HG02610 (cell line): ENCODE results near the gene PIERCE2.
"Not testable (repeated sequence)": the region's sequence is repeated elsewhere in the genome, so short reads cannot be mapped to it uniquely, and the experiment has no call there.

ENCODE experiments used
- ATAC-seq: cut with Tn5 transposase; IDR thresholded peaks from one replicate; pipeline ENCODE4 v1.9.1; 2021; ENCODE audit warnings: mild to moderate bottlenecking, moderate library complexity; ENCODE audit not compliant: unreplicated experiment

The PIERCE2 gene

DNA sequence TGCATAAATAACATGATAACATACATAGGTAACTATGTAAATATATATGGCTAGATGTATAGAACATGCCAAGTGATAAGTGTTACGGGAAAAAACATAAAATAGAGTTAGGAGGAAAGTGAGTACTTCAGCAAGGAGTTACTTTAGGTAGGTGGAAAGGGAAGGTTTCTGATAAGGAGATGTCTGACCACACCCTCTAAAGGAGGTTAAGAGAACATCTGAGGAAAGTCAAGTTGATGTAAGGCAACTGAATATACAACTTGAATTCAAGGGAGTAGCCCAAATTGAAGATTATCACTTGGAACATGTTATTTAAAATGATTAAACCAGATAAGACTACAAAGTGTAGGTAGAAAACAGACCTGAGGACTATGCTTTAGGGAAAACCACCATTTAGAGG, 13.8 kb downstream of the PIERCE2 start:
- ATAC-seq = no peak

DNA sequence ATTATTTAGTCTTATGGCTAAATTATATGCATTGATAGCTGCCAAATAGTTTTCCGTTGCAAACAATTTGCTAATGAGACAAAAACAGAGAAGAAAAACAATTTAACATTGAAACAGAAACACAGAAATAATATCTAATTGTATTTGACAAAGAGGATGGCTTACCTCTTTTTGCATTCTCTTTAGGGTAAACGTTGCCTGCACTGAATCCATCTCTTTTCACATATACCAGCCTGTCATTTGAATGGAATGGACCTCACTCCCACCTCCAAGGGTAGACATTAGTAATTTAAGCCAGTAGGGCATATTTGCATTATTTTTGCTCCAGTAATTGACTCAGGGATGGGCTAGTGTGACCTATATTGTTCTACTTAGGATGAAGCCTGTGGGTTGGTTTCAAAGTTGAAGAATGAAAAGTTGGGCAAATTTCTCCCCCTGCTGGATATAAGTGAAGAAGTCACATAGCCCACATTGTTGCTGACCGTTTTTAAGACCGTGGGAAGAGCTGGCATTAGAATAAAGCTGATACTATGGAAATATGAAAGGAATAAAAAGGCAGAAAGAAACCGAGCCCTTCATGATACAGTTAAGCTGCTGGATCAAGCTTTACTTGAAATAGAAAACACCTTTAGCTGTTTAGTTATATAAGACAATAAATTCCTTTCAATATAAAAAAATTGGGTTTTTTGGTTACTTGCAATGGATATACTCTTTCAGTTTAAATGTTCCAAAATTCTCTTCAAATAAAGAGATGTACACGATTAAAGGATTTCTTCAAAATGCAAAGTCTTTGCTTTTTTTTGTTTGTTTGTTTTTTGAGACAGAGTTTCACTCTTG, 26.9 kb downstream of the PIERCE2 start:
- ATAC-seq = peak; percentile 68

DNA sequence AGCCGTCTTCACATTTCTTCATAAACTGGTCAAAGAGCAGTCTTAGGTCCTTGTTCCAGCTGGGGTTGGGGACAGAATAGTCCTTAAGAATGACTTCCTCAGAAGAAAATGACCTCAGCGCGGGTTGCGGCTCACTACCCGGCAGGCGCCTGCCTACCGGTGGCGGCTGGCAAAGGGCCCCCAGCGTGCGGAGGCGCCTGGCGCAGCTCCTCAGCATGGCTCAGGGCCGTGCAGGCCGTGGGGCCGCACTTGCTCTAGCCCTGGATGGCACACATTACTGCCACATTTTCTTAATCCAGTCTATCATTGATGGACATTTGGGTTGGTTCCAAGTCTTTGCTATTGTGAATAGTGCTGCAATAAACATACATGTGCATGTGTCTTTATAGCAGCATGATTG, 34.8 kb downstream of the PIERCE2 start:
- ATAC-seq = not testable (repeated sequence)

DNA sequence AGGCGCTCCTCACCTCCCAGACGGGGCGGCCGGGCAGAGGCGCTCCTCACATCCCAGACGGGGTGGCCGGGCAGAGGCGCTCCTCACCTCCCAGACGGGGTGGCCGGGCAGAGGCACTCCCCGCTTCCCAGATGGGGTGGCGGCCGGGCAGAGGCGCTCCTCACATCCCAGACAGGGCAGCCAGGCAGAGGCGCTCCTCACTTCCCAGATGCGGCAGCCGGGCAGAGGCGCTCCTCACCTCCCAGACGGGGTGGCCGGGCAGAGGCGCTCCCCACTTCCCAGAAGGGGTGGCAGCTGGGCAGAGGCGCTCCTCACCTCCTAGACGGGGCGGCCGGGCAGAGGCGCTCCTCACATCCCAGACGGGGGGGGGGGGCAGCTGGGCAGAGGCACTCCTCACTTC, 37.6 kb downstream of the PIERCE2 start:
- not testable (repeated sequence) for ATAC-seq

DNA sequence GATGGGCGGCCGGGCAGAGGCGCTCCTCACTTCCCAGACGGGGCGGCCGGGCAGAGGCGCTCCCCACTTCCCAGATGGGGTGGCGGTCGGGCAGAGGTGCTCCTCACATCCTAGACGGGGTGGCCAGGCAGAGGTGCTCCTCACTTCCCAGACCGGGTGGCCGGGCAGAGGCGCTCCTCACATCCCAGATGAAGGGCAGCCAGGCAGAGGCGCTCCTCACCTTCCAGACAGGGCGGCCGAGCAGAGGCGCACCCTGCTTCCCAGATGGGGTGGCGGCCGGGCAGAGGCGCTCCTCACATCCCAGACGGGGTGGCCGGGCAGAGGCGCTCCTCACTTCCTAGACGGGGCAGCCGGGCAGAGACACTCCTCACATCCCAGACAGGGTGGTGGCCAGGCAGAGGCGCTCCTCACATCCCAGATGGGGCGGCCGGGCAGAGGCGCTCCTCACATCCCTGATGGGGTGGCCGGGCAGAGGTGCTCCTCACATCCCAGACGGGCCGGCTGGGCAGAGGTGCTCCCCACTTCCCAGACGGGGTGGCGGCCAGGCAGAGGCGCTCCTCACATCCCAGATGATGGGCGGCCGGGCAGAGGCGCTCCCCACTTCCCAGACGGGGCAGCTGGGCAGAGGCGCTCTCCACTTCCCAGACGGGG, 38.2 kb downstream of the PIERCE2 start:
- ATAC-seq = not testable (repeated sequence)

DNA sequence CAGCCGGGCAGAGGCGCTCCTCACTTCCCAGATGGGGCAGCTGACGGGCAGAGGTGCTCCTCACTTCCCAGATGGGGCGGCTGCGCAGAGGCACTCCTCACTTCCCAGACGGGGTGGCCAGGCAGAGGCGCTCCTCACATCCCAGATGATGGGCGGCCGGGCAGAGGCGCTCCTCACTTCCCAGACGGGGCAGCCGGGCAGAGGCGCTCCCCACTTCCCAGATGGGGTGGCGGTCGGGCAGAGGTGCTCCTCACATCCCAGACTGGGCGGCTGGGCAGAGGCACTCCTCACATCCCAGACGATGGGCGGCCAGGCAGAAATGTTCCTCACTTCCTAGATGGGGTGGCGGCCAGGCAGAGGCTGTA, 38.7 kb downstream of the PIERCE2 start:
- not testable (repeated sequence) for ATAC-seq

DNA sequence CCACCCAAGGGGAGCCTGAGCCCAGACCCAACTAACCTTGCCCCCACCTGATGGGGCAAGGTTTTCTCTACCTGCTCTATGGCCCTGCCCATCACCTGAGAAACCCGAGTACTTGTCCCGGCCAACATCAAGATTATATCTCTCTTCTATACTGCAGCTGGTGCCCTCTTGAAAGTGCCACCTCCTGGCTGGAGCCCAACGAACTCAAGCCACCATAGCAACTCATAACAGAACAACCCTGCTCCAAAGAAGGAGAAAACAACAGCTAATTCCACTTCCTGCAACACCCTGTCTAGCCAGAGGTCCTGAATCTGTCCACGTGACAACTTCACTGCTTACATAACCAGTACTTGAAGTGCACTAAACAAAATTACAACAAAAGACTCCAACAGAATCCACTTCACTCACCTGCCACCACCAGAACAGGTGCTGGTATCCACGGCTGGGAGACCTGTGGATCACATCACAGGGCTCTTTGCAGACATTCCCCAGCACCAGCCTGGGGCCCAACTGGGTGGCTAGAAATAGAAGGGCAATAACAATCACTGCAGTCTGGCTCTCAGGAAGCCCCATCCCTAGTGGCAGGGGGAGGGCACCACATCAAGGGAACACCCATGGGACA, 49.2 kb downstream of the PIERCE2 start:
- ATAC-seq = no peak

DNA sequence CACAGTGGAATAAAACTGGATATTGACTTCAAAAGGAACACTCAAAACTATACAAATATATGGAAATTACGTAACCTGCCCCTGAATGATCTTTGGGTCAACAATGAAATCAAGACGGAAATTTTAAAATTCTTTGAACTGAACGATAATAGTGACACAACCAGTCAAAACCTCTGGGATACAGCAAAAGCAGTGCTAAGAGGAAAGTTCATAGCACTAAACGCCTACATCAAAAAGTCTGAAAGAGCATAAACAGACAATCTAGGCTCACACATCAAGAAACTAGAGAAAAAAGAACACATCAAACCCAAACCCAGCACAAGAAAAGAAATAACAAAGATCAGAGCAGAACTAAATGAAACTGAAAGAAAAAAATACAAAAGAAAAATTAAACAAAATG, 53.2 kb downstream of the PIERCE2 start:
- no peak for ATAC-seq

DNA sequence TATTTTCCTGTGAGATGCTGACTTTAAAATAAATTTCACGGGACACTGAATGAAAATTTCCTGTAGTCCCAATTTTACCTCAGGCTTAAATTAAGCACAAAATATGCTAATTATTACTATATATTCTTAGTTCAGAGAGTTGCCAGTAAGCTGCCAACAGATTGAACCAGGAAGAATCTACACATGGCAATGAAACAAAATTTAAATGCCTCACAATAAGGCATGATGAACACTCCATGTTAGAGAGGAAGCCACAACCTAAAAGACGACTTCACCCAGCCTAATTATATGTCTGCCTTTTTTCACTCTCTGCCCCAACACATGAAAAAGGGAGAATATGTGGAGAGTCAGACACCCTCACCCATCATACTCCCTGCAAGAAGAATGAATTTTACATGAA, 60.0 kb downstream of the PIERCE2 start:
- no peak for ATAC-seq
